KMS-11 (cell line): ENCODE data around the gene FNIP1.

ENCODE experiments used
- H2AFZ ChIP-seq: fragments of 200-600 bp; sonication (generic); 2 replicates; pipeline ENCODE4 v1.6.1; 2016; ENCODE audit warnings: antibody characterized with exemption, mixed run types, low read depth
- H3K27ac ChIP-seq: fragments of 200-600 bp; sonication (generic); 2 replicates; pipeline ENCODE4 v1.6.1; 2016; ENCODE audit warnings: mild to moderate bottlenecking, mixed run types
- H3K27me3 ChIP-seq: fragments of 200-600 bp; sonication (generic); 2 replicates; pipeline ENCODE4 v1.6.1; 2017; ENCODE audit warnings: mild to moderate bottlenecking, low read depth, mixed run types, moderate library complexity; ENCODE audit not compliant: insufficient read depth
- H3K36me3 ChIP-seq: fragments of 200-600 bp; sonication (generic); 2 replicates; pipeline ENCODE4 v1.6.1; 2017; ENCODE audit warnings: mild to moderate bottlenecking, mixed run types; ENCODE audit not compliant: insufficient read depth
- H3K4me1 ChIP-seq: fragments of 200-600 bp; sonication (generic); 2 replicates; pipeline ENCODE4 v1.6.1; 2016; ENCODE audit warnings: mild to moderate bottlenecking, low read depth, mixed run types; ENCODE audit not compliant: poor library complexity, severe bottlenecking
- H3K4me2 ChIP-seq: fragments of 200-600 bp; sonication (generic); 2 replicates; pipeline ENCODE4 v1.7.0; 2016; ENCODE audit warnings: mild to moderate bottlenecking, mixed run types
- H3K4me3 ChIP-seq: fragments of 200-600 bp; sonication (generic); IDR thresholded peaks from 2 replicates; pipeline ENCODE4 v1.6.1; 2017; ENCODE audit warnings: low read depth, low read length, mixed read lengths; ENCODE audit not compliant: insufficient read depth
- H3K79me2 ChIP-seq: fragments of 200-600 bp; sonication (generic); 2 replicates; pipeline ENCODE4 v1.6.1; 2016; ENCODE audit warnings: low read depth, mixed run types; ENCODE audit not compliant: insufficient read depth
- H3K9ac ChIP-seq: fragments of 200-600 bp; sonication (generic); 2 replicates; pipeline ENCODE4 v1.6.1; 2016; ENCODE audit warnings: mild to moderate bottlenecking, mixed run types
- H4K20me1 ChIP-seq: fragments of 200-600 bp; sonication (generic); 2 replicates; pipeline ENCODE4 v1.6.1; 2016; ENCODE audit warnings: mild to moderate bottlenecking, mixed run types; ENCODE audit not compliant: insufficient read depth
- CTCF ChIP-seq: fragments of 200-600 bp; sonication (generic); conservative IDR thresholded peaks from 2 replicates; pipeline ENCODE4 v1.6.1; 2017; ENCODE audit warnings: low read depth, mild to moderate bottlenecking, antibody characterized with exemption, low read length, moderate library complexity, mixed read lengths

Gene FNIP1

GRCh38 chr5:131706281-131706680 lies 90.5 kb downstream of the FNIP1 start:
- Histone ChIP-seq H3K36me3 (peaks cover 8% of the 10 kb centered on the region; the same call in 1 of the 2 replicates), H3K9ac (no peak overlapping the region), H3K4me3 (no peak overlapping the region)

GRCh38 chr5:131694926-131695325 lies 101.9 kb downstream of the FNIP1 start:
- H3K4me1 ChIP-seq: no peaks in the 10 kb centered on the region
- H2AFZ ChIP-seq: no peak overlapping the region
- no peaks in the 10 kb centered on the region for H3K27me3 ChIP-seq
- no peak overlapping the region for H3K9ac ChIP-seq
- H3K4me3 ChIP-seq: no peak overlapping the region
- H3K27ac ChIP-seq: no peak overlapping the region
- no peak overlapping the region for H3K4me2 ChIP-seq
- no peak for TF ChIP-seq CTCF
- no peaks in the 10 kb centered on the region for H4K20me1 ChIP-seq
- H3K79me2 ChIP-seq: no peaks in the 10 kb centered on the region
- peaks cover 8% of the 10 kb centered on the region; the same call in 1 of the 2 replicates for H3K36me3 ChIP-seq

More at GRCh38 chr5:131706281-131706680, 90.5 kb downstream of the FNIP1 start:
- Histone ChIP-seq H3K27ac (no peak overlapping the region), H4K20me1 (0 out of 2 replicates have a peak, but pooled peaks cover 2% of the 10 kb centered on the region), H3K27me3 (no peaks in the 10 kb centered on the region), H2AFZ (no peak overlapping the region), H3K79me2 (no peaks in the 10 kb centered on the region), H3K4me1 (no peaks in the 10 kb centered on the region), H3K4me2 (no peak overlapping the region)
- TF ChIP-seq CTCF: no peak

GRCh38 chr5:131693894-131694293 lies 102.9 kb downstream of the FNIP1 start:
- no peak overlapping the region for H3K4me2 ChIP-seq
- no peaks in the 10 kb centered on the region for H3K79me2 ChIP-seq
- H3K27me3 ChIP-seq: no peaks in the 10 kb centered on the region
- H3K4me3 ChIP-seq: no peak overlapping the region
- peaks cover 8% of the 10 kb centered on the region; the same call in 1 of the 2 replicates for H3K36me3 ChIP-seq
- no peak for TF ChIP-seq CTCF
- H3K27ac ChIP-seq: no peak overlapping the region
- no peak overlapping the region for H2AFZ ChIP-seq
- H4K20me1 ChIP-seq: no peaks in the 10 kb centered on the region
- no peak overlapping the region for H3K9ac ChIP-seq
- no peaks in the 10 kb centered on the region for H3K4me1 ChIP-seq

- no peak for TF ChIP-seq CTCF
- no peak overlapping the region for H2AFZ ChIP-seq
- no peaks in the 10 kb centered on the region for H3K79me2 ChIP-seq
- H3K36me3 ChIP-seq: peaks cover 5% of the 10 kb centered on the region
- no peak overlapping the region for H3K27ac ChIP-seq
- no peaks in the 10 kb centered on the region for H3K27me3 ChIP-seq
- no peak overlapping the region for H3K9ac ChIP-seq
- peaks cover 13% of the 10 kb centered on the region for H3K4me1 ChIP-seq
- H4K20me1 ChIP-seq: no peaks in the 10 kb centered on the region
- no peak overlapping the region for H3K4me3 ChIP-seq
- H3K4me2 ChIP-seq: no peak overlapping the region
Measured at GRCh38 chr5:131685516-131686171, 111.2 kb downstream of the FNIP1 start.
